IgD-negative memory B cell (primary cell): Measurements from ENCODE around the gene SSR2. TPM values are rescaled to one million over a fixed set of nuclear protein-coding genes. Genes with fewer than 3 reads are reported as not detected.

Experiments used
- H3K27ac Mint-ChIP-seq, 3 donors: one replicate each; pipeline ENCODE4 v1.8.0; 2020 to 2022; ENCODE audit warnings: mild to moderate bottlenecking in 3 of 3, mixed read lengths in 3 of 3, moderate library complexity in 1 of 3
- H3K27me3 Mint-ChIP-seq: one replicate; pipeline ENCODE4 v1.8.0; 2021; ENCODE audit warnings: mixed read lengths
- H3K36me3 Mint-ChIP-seq: one replicate; pipeline ENCODE4 v1.8.0; 2020; ENCODE audit warnings: mild to moderate bottlenecking, mixed read lengths
- H3K4me1 Mint-ChIP-seq, 3 donors: one replicate each; pipeline ENCODE4 v1.8.0; 2020 to 2022; ENCODE audit warnings: mixed read lengths in 3 of 3, mild to moderate bottlenecking in 1 of 3
- H3K4me3 Mint-ChIP-seq, 4 donors: one replicate each; pipeline ENCODE4 v1.8.0; 2020 to 2022; ENCODE audit warnings: mild to moderate bottlenecking in 4 of 4, mixed read lengths in 4 of 4, moderate library complexity in 3 of 4
- H3K9me3 Mint-ChIP-seq, 3 donors: one replicate each; pipeline ENCODE4 v1.8.0; 2020 to 2021; ENCODE audit warnings: mixed read lengths in 3 of 3, mild to moderate bottlenecking in 1 of 3
- polyA plus RNA-seq: library from polyadenylated mRNA; unstranded; fragments of 300-500 nt; fragmentation: Illumina TruSeq; gene quantifications from one replicate; pipeline ENCODE4 v1.2.3, GENCODE V29; 2021

SSR2 gene
- polyA plus RNA-seq = 257 TPM

DNA sequence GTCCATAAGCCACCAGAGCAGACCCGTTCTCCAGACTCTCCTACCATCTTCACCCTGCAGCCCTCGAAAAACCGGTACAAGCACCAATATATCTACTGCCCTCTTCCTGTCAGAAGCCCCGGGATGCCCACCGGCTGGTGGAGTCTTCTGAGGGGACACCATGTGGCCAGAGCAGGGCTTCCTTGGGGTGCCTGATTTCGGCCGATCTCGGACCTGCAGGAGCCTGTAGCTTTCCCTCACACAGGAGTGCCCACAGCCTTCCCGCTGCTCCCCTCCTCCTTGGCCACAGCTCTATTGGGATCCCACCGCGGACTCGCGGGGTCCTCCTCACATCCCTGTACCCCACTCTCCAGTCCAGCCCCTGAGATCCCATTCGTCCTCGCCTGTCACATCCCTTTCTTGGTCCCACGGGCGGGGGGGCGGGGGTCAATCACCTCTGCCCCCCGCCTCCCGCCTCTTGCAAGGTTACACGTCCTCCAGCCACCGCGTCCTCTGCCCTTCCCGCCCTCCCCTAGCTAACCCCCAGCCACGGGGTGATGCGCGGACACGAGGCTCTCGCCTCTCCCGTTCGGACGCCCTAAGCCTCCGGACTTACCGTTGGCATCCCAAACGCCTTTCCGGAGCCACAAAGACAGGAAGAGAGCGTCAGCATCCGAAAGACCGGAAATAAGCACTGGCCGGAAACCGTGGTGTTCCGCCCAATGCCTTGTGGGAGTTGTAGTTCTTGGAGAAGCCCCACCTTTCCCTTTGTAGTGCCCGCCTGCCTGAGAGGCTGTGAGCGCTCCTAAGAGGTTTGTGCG is at the start of gene SSR2:
SSR2 (minus strand) TSS at position 659 of the 800 bp plus-strand sequence. CDS start 784 bp downstream, outside the sequence.
- H3K4me3 Mint-ChIP-seq = peak within 1 kb of the TSS; percentile 91 to 99 (median 98)
- H3K9me3 Mint-ChIP-seq = no peaks in the 10 kb centered on the region
- H3K27ac Mint-ChIP-seq = peak within 1 kb of the TSS; percentile 76 to 97 (median 96)
- H3K27me3 Mint-ChIP-seq = no peaks in the 10 kb centered on the region
- H3K4me1 Mint-ChIP-seq = peaks cover 18 to 26% (median 19%) of the 10 kb centered on the region in 3 donors
- no peaks in the 10 kb centered on the region for H3K36me3 Mint-ChIP-seq

DNA sequence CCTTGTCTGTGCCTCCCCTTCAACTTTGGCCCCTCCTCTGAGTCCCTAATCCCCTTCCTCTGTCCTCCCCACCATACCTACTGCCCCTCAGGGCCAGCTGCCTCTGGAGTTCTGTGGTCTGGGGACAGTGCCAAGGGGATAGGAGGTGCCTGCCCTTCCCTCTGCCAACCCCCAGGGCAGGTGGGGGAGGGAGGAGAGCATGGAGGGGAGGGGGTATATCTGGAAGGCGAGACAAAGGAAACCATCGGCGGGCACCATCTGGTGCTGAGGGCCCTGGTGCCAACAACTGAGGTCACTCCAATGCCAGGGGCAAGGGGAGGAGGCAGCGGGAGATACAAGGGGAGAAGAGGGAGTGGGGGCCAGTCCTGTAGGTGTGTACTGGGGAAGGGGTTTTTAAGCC is 49.8 kb upstream of the SSR2 start:
- Mint-ChIP-seq H3K9me3 (no peaks in the 10 kb centered on the region), H3K4me1 (peaks cover 0 to 6% (median 0%) of the 10 kb centered on the region in 3 donors), H3K4me3 (peak overlapping the region in 1 of 4 donors; percentile 85), H3K27ac (no peak overlapping the region), H3K36me3 (no peaks in the 10 kb centered on the region), H3K27me3 (peaks cover 4% of the 10 kb centered on the region)

DNA sequence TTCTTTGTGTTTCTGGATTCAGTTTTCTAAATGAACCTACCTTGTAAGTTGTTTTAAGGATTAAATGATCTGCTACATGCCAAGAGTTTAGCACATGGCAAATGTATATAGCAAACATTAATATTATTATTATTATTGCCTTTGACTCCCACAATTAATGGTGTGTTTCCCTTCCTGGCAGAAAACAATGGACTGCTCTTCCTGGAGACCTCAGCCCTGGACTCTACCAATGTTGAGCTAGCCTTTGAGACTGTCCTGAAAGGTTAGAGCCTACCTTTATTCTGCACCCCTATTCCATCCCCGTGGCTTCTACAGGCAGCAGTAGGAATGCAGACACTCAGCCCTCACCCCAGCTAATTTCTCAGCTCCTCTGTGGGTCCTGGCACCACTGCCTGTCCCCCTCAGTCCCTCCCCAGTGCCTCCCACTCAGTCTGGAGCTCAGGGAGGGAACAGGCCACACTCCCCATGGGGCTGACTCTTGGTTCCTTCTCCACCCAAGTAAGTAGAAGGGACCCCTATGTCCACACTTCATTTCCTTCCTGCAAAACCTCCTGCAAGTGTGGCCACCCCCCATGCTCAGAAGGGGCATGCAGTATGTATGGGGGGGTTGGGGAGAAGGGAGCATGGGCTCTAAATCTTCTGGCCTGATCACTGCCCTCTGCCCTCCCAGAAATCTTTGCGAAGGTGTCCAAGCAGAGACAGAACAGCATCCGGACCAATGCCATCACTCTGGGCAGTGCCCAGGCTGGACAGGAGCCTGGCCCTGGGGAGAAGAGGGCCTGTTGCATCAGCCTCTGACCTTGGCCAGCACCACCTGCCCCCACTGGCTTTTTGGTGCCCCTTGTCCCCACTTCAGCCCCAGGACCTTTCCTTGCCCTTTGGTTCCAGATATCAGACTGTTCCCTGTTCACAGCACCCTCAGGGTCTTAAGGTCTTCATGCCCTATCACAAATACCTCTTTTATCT is 49.0 kb upstream of the SSR2 start:
- peaks cover 0 to 3% (median 0%) of the 10 kb centered on the region in 3 donors for H3K4me1 Mint-ChIP-seq
- H3K27me3 Mint-ChIP-seq = peaks cover 4% of the 10 kb centered on the region
- no peaks in the 10 kb centered on the region for H3K9me3 Mint-ChIP-seq
- H3K36me3 Mint-ChIP-seq = no peaks in the 10 kb centered on the region
- no peak overlapping the region for H3K27ac Mint-ChIP-seq
- no peak overlapping the region for H3K4me3 Mint-ChIP-seq

DNA sequence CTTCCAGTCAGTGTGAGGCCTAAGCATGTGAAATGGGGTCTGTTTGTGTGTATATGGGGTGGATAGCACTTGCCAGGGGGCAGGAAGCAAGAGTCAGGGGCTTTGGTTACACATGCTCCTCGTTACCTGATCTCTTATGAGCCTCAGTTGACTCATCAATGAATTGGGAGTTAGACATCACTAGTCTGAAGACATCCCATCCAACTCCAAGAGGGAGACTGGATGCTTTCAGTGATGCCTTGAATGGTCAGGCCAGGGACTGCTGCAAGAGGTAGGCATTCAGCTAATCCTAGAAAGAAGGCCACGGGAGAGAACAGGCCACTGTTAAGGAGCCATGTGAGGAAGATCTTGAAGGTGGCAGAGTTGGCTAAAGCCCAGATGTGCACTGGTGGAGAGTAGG is 46.5 kb upstream of the SSR2 start:
- H3K9me3 Mint-ChIP-seq = no peaks in the 10 kb centered on the region
- peaks cover 0 to 3% (median 0%) of the 10 kb centered on the region in 3 donors for H3K4me1 Mint-ChIP-seq
- H3K27me3 Mint-ChIP-seq = peaks cover 4% of the 10 kb centered on the region
- H3K4me3 Mint-ChIP-seq = no peak overlapping the region
- H3K36me3 Mint-ChIP-seq = no peaks in the 10 kb centered on the region
- H3K27ac Mint-ChIP-seq = no peak overlapping the region

DNA sequence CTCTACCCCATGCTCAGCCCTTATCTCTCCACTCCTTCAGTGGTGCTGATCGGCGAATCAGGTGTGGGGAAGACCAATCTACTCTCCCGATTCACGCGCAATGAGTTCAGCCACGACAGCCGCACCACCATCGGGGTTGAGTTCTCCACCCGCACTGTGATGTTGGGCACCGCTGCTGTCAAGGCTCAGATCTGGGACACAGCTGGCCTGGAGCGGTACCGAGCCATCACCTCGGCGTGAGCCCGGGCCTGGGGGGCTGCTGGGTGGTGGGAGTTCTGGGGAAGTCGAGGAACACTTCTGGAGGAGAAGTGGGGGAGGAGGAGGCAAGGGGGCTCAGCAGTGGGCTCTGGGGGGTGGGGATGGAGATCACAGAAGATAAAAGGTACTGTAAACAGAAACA is 45.1 kb upstream of the SSR2 start:
- Mint-ChIP-seq H3K4me1 (peaks cover 0 to 3% (median 0%) of the 10 kb centered on the region in 3 donors), H3K27me3 (peaks cover 4% of the 10 kb centered on the region), H3K9me3 (no peaks in the 10 kb centered on the region), H3K36me3 (no peaks in the 10 kb centered on the region), H3K27ac (no peak overlapping the region), H3K4me3 (no peak overlapping the region)

DNA sequence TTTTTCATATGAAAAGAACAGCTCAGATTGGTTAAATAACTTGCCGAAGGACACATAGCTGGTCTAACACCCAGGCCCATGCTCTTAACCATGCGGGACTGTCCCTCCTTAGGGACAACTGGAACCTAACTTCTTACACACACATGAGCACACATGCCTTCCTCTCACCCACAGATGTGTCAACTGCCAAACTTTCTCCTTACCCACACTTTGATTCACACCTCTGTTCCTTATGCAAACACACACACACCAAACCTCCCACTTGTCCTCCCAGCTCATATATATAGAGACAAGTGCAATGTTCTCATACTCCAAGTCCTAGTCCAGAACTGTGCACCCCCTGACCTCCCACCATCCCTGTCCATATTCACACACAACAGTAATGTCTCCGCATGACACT is 44.5 kb upstream of the SSR2 start:
- H3K4me1 Mint-ChIP-seq = peaks cover 0 to 3% (median 0%) of the 10 kb centered on the region in 3 donors
- no peak overlapping the region for H3K4me3 Mint-ChIP-seq
- H3K27me3 Mint-ChIP-seq = peaks cover 4% of the 10 kb centered on the region
- no peaks in the 10 kb centered on the region for H3K36me3 Mint-ChIP-seq
- H3K9me3 Mint-ChIP-seq = no peaks in the 10 kb centered on the region
- peak overlapping the region in 1 of 3 donors; percentile 33 for H3K27ac Mint-ChIP-seq

DNA sequence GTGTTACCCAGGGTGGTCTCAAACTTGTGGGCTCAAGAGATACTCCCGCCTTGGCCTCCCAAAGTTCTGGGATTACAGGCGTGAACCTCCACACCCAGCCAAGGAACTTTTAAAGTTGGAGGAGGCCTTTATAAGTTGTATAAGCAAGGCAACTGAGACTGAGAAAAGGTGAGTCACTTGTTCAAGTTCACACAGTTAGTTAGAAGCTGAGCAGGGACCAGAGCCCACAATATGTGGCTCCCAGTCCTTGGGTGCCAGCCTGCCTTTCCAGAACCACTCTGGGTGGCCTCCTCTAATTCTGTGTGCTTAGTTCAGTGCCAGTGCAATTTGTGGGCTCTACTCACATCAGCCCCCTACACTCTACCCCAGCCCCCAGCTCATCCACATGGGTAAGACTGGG is 43.9 kb upstream of the SSR2 start:
- peaks cover 0 to 3% (median 0%) of the 10 kb centered on the region in 3 donors for H3K4me1 Mint-ChIP-seq
- peaks cover 4% of the 10 kb centered on the region for H3K27me3 Mint-ChIP-seq
- no peaks in the 10 kb centered on the region for H3K9me3 Mint-ChIP-seq
- no peak overlapping the region for H3K27ac Mint-ChIP-seq
- no peaks in the 10 kb centered on the region for H3K36me3 Mint-ChIP-seq
- H3K4me3 Mint-ChIP-seq = no peak overlapping the region

DNA sequence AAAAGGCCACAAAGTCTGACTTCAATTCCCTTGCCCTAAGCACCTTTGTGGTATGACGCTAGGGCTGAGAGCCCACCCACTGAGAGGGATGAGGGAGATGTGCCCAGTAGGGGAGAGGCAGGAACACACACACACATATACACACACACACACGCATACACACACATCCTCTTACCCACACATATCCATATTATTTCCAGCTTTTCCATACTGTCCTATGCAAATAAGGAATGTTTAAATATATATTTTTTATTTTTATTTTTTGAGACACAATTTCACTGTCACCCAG is 43.2 kb upstream of the SSR2 start:
- H3K27me3 Mint-ChIP-seq = peaks cover 4% of the 10 kb centered on the region
- no peak overlapping the region for H3K27ac Mint-ChIP-seq
- no peak overlapping the region for H3K4me3 Mint-ChIP-seq
- no peaks in the 10 kb centered on the region for H3K36me3 Mint-ChIP-seq
- H3K9me3 Mint-ChIP-seq = no peaks in the 10 kb centered on the region
- peaks cover 0 to 3% (median 0%) of the 10 kb centered on the region in 3 donors for H3K4me1 Mint-ChIP-seq

DNA sequence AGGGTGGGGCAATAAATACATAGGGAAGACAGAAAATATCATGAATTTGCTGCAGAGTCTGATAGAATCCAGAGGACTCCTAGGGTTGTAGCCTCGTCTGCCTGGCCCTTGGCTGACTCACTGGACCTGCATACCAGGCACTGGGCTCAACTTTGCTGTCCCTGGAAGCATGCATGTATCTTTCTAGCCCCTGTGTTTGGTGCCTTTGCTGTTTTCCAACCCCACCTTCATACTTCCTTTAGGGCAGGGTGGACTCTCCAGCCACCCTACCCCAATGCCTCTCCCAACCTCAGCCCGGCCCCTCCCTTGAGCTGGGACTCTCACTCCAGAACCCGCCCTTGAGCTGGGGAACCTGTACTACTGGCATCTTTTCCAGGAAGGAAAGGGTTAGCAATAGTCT is 41.4 kb upstream of the SSR2 start:
- H3K27me3 Mint-ChIP-seq = peaks cover under 1% of the 10 kb centered on the region
- H3K4me1 Mint-ChIP-seq = peaks cover 0 to 3% (median 3%) of the 10 kb centered on the region in 3 donors
- peak overlapping the region in 1 of 4 donors; percentile 32 for H3K4me3 Mint-ChIP-seq
- no peaks in the 10 kb centered on the region for H3K9me3 Mint-ChIP-seq
- H3K36me3 Mint-ChIP-seq = peaks cover 2% of the 10 kb centered on the region
- H3K27ac Mint-ChIP-seq = no peak overlapping the region

DNA sequence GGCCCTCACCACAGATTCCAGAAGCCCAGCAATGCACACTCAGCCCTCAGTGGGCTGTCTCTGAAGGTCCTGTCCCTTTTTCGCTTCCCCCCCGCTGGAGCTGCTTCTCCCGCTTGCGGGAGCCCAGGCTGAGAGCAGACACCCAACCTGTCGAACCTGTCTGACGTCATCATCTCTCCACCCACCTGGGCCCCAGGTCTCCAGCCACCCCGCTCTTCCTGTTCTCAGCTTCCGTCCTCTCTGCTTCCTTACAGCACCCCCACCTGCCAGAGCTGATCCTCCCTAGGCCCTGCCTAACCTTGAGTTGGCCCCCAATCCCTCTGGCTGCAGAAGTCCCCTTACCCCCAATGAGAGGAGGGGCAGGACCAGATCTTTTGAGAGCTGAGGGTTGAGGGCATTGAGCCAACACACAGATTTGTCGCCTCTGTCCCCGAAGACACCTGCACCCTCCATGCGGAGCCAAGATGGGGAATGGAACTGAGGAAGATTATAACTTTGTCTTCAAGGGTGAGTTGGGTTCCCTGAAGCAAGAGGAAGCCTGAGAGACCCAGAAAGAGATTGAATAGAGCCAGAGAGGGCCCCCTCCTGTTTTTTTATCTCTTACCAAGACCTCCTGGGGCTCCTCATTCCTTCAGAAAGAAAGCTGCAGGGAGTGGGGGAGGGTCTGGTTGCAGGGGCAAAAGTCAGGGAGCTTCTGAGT is 40.3 kb upstream of the SSR2 start, which contains the start of gene RAB25:
RAB25 (plus strand) TSS at position 224 of the 700 bp plus-strand sequence; CDS start at position 465, 241 bp downstream.
- H3K27me3 Mint-ChIP-seq = no peaks in the 10 kb centered on the region
- peak within 1 kb of the TSS in 3 of 4 donors; percentile 17 to 55 (median 35) for H3K4me3 Mint-ChIP-seq
- H3K9me3 Mint-ChIP-seq = no peaks in the 10 kb centered on the region
- peaks cover 2% of the 10 kb centered on the region for H3K36me3 Mint-ChIP-seq
- peaks cover 3 to 5% (median 3%) of the 10 kb centered on the region in 3 donors for H3K4me1 Mint-ChIP-seq
- no peak within 1 kb of the TSS for H3K27ac Mint-ChIP-seq

DNA sequence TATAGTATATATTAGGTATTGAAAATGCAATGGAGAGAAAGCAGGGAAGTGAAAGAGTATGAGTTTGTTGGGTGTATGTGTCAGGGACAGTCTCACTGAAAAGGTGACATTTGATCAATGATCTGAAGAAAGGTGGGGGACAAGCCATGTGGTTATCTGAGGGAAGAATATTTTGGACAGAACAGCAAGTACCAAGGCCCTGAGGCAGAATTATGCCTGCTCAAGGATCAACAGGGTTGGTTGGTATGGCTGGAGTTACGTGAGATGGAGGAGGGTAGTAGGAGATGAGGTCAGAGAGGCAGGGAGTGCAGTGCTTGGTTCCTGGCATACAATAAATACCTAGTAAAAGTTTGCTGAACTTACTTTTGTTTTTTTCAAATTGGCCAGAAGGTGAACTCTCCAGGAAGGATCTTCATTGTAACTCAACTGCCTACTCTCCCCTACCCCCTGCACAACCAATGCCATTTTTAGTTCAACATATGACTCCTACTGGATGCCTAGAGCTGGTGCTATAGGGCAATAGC is 35.6 kb upstream of the SSR2 start:
- Mint-ChIP-seq H3K27me3 (no peaks in the 10 kb centered on the region), H3K9me3 (no peaks in the 10 kb centered on the region), H3K36me3 (peaks cover 2% of the 10 kb centered on the region), H3K4me3 (peak overlapping the region; percentile 28 to 78 (median 44)), H3K27ac (peak overlapping the region in 1 of 3 donors; percentile 46), H3K4me1 (peaks cover 13 to 21% (median 18%) of the 10 kb centered on the region in 3 donors)

DNA sequence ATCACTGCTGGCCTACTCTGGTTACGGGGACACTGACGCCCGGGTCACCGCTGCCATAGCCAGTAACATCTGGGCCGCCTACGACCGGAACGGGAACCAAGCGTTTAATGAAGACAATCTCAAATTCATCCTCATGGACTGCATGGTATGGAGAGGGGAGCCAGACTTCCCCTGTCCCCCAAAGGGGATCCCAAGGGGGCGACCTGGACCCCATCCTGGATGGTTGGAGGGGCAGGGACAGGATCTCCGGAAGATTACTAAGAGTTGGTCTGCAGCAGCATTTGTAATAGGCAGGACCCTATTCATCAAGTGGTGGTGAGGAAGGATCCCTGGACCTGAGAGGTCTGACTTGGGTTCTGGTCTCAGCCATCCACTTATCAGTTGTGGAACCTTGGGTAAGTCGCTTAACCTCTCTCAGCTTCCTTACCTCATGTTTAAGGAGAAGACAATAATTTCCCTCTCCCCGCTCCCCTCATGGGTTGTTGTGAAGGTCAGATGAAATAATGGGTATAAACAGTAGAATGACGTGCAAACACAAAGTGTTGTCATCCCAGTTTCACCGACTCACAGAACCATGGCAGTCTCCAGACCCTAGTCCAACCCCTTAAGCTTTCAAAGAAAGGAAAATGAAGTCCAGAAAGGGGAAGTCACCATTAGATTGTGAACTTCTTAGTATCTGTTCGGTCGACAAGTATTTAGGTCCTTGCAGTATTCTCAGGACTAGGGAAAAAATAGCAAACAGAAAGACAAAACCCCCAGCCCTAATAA is 34.7 kb upstream of the SSR2 start:
- H3K4me1 Mint-ChIP-seq = peaks cover 13 to 21% (median 18%) of the 10 kb centered on the region in 3 donors

DNA sequence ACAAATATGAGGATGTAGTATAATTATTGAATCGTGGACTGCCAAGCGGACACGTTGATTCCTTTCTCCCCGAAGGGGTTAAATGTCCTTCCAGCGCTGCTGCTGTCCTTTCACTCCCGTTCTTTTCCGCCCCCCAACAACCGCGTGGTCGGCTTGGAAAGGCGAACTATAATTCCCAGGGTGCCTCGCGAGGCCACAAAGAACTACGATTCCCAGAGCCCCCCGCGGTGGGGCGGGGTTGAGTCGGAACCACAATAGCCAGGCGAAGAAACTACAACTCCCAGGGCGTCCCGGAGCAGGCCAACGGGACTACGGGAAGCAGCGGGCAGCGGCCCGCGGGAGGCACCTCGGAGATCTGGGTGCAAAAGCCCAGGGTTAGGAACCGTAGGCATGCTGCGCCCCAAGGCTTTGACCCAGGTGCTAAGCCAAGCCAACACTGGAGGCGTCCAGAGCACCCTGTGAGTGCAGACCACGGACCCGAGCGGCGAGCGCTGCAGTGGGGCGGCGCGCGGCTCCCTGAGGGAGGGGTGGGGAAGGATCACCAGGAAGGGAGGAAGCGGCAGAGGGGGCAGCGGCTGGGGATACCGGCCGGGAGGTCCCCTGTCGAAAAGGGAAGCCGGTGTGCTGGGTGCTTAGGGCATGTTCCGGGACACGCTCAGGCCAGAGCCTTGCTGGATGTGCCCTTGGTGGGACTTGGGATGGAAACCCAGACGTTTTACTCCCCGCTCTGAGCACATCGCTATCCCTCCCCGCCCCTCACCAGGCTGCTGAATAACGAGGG is 33.9 kb upstream of the SSR2 start, which contains the start of gene LAMTOR2:
LAMTOR2 (plus strand) TSS at position 283 of the 781 bp plus-strand sequence; CDS start at position 391, 108 bp downstream.
- Mint-ChIP-seq H3K27me3 (no peaks in the 10 kb centered on the region), H3K36me3 (peaks cover 4% of the 10 kb centered on the region), H3K9me3 (no peaks in the 10 kb centered on the region), H3K4me1 (peaks cover 13 to 21% (median 18%) of the 10 kb centered on the region in 3 donors), H3K4me3 (peak within 1 kb of the TSS; percentile 91 to 100 (median 95)), H3K27ac (peak within 1 kb of the TSS; percentile 86 to 96 (median 96))

More for the DNA sequence above, 34.7 kb upstream of the SSR2 start:
- Mint-ChIP-seq H3K9me3 (no peaks in the 10 kb centered on the region), H3K27me3 (no peaks in the 10 kb centered on the region), H3K36me3 (peaks cover 2% of the 10 kb centered on the region), H3K27ac (peak overlapping the region; percentile 54 to 96 (median 84)), H3K4me3 (peak overlapping the region; percentile 90 to 100 (median 95))
